ENCODE results near the gene DEFB110.

- no peak for TF ChIP-seq CTCF (IDR thresholded peaks at IDR 0.05; ENCODE audit: low read depth, low read length, poor library complexity, severe bottlenecking)
- no peak for TF ChIP-seq EZH2phosphoT487 (IDR thresholded peaks at IDR 0.05; ENCODE audit: borderline replicate concordance, low read length)
Measured at GRCh38 chr6:49982046-49982445, 39.7 kb downstream of the DEFB110 start.

Measured in DOHH2 (cell line).